ENCODE results near the gene CRISPLD2.
A peak's percentile ranks its signal among the peaks of the same experiment; 100 is the strongest.

CRISPLD2 gene, protein sequence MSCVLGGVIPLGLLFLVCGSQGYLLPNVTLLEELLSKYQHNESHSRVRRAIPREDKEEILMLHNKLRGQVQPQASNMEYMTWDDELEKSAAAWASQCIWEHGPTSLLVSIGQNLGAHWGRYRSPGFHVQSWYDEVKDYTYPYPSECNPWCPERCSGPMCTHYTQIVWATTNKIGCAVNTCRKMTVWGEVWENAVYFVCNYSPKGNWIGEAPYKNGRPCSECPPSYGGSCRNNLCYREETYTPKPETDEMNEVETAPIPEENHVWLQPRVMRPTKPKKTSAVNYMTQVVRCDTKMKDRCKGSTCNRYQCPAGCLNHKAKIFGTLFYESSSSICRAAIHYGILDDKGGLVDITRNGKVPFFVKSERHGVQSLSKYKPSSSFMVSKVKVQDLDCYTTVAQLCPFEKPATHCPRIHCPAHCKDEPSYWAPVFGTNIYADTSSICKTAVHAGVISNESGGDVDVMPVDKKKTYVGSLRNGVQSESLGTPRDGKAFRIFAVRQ

DNA sequence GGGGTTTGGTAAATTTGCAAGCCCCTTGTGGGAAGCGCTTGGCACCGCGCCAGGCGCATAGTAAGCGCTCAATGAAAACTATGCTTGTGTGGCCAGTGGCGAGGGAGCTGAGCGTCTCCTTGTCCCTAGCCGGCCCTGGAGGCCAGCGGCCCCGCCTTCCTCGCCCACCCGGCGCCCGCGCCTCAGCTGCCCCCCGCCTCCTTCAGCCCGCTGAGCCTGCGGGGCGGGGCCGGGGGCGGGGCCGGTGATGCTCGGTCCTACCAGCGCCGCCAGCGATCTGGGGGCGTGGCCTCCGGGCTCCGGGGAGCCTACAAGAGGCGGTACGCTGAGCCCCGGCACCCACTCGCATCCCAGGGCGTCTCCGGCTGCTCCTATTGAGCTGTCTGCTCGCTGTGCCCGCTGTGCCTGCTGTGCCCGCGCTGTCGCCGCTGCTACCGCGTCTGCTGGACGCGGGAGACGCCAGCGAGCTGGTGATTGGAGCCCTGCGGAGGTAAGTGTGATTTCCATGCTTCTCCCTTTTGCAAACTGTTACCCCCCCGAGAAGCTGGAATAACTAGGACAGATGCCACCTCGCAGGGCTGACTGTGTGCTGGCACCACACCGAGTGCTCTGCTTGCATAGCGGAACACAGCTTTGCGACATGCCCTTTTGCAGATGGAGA lies at the start of gene CRISPLD2:
TSS of gene CRISPLD2 (plus strand) at position 342 of the 661 bp plus-strand sequence. CDS start 18,511 bp downstream, outside the sequence.
- Histone ChIP-seq H3K27ac (peak within 1 kb of the TSS in 13 of 21 experiments; percentile 21 to 84 (median 70)), H3K4me3 (peak within 1 kb of the TSS; percentile 33 to 53 (median 42))

DNA sequence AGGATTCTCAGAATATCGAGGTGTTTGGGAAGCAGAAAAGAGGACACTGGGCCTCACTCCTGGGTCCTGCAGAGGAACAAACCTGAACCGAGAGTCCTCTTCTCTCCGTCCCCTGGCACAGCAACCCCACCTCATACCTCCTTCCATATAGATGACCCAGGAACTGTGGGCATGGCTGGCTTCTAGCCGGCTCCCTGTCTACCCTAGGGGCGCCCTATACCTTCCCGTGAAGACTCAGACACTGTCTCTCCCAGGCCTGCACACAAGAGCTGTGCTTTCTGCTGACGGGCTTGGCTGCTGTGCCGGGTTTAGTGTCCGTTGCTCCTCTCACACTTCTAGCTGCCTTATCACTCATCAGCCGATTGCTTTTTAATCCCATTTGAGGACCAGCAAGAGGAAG lies 46.5 kb upstream of the CRISPLD2 start:
- Histone ChIP-seq H3K4me3 (no peak overlapping the region), H3K27ac (no peak overlapping the region)

DNA sequence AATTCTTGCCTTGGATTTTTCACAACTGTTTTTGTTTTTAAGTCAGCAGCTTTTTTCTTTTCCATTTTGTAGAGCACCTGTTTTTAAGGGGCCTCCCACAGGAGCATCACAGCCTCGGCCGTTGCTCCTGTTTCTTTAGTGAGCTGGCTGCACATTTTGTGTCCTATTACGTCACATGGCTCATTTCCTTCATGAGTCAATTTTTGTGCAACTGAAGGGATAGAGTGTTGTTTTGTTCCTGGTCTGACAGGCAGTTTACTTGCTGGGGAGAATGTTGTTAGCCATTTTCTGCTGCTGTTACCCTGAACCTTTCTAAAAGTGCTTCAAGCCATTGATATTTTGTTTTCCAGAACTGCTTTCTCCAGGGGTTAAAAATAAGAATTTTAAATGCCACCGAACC lies 45.0 kb upstream of the CRISPLD2 start:
- H3K27ac ChIP-seq, result no peak overlapping the region
- no peak overlapping the region for H3K4me3 ChIP-seq

DNA sequence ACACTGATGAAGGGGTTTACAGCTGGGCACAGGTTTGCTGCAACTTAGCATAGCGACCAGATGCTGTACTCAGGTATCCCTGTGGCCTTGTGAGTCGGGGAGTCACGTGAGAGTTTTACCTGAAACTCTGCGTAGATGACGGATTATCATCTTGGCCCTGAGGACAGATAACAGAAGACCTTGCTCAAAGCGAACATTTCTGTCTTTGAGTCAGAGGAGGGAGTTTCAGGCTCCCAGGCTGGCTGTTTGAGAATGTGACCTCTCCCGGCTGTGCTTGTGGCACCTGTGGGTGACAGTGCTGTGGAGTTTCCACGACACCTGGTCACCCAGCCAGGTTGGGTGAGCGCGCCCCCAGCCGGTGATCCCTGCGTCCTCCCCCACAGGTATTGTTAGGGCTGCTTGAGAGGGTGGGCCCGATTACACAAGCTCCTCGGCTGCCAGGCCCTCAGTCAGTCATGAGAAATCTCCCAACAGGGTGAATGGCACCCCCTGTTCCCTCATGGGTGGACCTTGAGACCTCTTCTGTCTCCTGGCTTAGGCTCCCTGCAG lies 44.4 kb upstream of the CRISPLD2 start:
- H3K27ac ChIP-seq, result peak overlapping the region in 2 of 21 experiments; percentile 32 to 37
- no peak overlapping the region for H3K4me3 ChIP-seq

DNA sequence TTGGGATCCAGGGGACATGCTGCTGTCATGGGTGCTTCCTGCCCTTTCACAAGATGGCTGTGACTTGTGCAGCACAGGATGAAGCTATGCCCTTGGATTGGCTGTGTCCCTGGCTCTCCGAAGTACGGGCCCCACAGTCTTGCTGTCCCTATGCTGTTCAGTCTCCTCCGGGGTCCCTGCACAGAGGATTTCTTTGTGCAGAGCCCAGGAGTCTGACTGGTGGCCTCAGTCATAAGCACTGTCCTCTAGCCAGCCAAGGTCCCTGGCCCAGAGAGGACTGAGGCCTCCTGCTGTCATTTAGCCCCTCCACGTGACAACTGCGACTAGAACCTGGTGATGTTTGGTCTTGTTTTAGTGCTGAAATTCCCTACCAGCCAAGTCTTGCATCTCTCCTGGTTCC lies 42.4 kb upstream of the CRISPLD2 start:
- H3K27ac ChIP-seq, result no peak overlapping the region
- no peak overlapping the region for H3K4me3 ChIP-seq

DNA sequence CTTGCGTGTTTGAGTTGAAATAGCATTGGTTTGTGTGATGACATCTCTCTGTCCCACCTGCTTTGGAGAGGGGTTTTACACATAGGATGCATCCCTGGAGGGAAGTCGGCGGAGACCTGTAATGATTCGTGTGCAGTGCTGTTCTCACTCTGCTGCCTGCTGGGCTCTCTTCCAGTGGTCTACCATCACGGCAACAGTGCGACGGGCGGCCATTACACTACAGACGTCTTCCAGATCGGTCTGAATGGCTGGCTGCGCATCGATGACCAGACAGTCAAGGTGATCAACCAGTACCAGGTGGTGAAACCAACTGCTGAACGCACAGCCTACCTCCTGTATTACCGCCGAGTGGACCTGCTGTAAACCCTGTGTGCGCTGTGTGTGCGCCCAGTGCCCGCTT lies 41.1 kb upstream of the CRISPLD2 start:
- H3K27ac ChIP-seq, result no peak overlapping the region

DNA sequence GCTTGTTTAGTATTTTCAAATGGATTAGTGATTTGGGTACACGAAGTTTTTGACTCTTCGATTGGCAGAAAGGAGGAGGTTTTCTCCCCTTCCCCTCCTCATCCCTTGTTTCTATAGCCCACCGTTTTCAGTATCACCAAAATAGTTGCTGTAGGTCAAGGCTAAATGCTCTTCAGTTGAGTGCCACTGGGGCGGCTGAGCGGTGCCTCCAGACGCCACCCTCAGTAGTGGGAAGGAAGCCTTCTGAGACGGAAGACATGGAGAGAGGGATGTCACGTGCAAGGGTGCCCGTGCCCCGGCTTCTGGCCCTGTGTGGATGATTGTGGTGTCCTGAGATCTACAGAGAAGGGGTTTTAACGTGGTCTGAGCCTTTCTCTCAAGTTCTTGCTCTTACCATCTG lies 39.7 kb upstream of the CRISPLD2 start:
- H3K27ac ChIP-seq, result no peak overlapping the region
- no peak overlapping the region for H3K4me3 ChIP-seq

More for the DNA sequence above, 41.1 kb upstream of the CRISPLD2 start:
- H3K4me3 ChIP-seq, result no peak overlapping the region

DNA sequence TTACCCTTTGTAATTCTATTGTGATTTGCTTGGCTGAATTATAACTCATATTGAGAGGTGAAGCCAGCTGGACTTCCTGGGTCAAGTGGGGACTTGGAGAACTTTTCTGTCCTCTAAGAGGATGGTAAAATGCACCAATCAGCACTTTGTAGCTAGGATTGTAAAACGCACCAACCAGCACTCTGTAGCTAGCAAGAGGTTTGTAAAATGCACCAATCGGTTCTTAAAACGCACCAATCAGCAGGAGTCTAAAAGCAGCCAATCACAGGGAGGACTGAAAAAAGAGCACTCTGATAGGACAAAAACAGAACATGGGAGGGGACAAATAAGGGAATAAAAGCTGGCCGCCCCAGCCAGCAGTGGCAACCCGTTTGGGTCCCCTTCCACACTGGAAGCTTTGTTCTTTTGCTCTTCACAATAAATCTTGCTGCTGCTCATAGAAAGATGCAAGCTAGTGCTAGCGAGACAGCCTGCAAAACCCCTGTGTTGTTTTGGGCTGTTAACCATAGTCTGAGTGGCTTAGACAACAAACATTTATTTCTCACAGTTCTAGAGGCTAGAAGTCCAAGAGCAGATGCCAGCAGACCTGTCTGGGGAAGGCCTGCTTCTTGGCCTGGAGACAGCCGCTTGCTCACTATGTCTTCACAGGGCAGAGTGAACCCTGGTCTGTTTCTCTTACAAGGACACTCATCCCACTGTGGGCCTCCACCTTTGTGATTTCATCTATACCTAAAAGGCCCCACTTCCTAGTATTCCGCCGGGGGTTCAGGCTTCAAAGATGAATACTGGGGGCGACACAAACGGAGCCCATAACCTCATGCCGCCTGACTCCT lies 39.0 kb upstream of the CRISPLD2 start:
- no peak overlapping the region for H3K27ac ChIP-seq
- no peak overlapping the region for H3K4me3 ChIP-seq

DNA sequence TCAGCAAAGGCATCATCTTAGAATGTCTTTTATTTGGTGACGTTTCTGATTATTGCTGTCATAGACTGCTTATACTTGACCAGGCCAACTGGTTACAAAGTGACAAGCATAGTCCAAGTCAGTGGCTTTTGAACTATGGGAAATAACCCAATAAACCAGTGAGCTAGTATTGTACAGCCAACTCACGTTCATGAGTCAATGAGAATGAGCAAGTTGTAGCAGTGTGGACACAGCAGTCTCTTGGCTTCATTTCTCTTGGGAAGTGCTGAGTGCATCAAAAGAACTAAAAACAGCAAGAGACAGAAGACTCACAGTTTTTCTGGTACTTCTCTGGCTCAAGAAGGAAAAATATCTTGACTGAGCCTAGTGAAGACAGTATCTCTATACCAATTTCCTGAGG lies 36.9 kb upstream of the CRISPLD2 start:
- no peak overlapping the region for H3K4me3 ChIP-seq
- H3K27ac ChIP-seq, result no peak overlapping the region

DNA sequence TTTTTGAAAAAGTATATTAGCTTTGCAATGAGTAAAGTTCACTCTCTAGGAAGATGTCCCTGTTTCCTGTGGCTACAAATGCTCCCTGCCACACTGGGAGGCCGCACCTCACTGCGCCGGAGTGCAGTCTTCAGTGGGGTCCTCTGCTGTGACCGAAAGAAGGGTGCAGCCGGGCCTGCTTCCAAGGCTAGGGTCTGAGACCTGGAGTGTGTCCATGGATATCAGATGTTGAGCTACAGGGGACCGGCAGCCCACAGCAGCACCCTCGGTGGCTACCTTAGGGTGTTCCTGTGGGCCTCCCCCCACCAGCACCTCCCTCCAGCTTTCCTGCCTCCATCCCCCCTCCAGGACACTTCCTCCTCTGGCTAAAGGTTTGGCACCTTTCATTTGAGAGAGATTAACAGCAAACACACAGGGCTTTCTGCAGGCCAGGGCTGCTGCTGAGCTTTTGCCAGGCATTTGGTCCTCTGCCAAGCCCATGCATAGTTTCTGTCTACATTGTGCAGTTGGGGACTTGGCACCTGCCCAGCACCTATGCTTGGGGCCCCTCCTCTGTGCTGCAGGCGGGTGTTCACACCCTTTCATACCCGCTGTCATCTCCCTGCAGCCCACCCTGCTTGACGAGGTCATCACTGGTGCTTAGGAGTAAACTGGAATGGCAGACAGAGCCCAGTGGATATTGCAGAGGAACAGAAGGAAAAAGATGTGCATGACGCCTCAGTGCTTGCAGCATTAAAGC lies 33.8 kb upstream of the CRISPLD2 start:
- H3K27ac ChIP-seq, result no peak overlapping the region
- no peak overlapping the region for H3K4me3 ChIP-seq

DNA sequence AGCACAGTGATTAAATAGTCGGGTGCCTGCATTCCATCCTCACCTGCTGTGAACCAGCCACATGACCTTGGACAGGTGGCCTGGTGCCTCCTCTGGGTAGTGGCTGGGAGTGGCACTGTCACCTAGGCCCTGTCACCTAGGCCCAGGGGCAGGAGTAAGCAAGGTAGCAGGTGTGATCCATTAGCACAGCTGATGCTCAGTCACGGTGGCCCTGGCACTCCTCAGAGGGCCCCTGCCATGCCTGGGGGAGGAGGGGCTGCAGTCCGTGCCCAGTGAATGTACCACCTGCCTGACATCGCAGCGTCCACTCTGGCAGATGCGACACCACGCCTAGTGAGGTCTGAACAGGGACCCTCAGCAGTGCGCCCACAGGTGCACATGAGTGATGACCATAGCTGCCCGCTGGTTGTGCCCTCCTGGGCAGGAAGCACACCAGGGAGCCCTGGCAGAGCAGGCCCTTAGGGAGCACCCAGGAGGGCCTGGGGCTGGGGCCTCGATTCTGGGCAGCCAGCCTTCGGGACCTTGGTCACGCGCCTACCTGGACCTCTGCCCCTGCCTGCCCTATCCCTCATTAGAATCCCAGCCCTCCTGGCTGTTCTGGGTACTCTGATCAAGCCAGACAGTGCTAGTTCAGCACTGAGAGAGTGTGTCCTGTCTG lies 33.1 kb upstream of the CRISPLD2 start:
- H3K27ac ChIP-seq, result peak overlapping the region in 3 of 21 experiments; percentile 24 to 72 (median 72)
- no peak overlapping the region for H3K4me3 ChIP-seq

DNA sequence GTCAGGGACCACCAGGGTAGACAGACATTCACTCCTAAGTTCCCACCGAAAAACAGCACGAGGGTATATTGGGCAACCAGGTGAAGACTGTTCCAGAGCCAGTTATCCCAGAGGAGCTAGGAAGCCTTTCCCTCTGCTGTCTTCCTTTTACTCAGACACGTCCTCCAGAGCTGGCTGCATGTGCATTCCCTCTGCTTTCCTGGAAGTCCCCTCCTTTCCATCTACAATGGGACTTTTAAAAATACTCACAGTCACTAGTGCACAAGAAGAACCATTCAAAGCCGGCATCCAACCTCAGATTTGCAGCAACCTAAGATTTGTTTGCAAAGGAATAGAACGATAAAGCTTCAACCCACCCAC lies 32.5 kb upstream of the CRISPLD2 start:
- H3K4me3 ChIP-seq, result no peak overlapping the region
- peak overlapping the region in 3 of 21 experiments; percentile 24 to 72 (median 72) for H3K27ac ChIP-seq

DNA sequence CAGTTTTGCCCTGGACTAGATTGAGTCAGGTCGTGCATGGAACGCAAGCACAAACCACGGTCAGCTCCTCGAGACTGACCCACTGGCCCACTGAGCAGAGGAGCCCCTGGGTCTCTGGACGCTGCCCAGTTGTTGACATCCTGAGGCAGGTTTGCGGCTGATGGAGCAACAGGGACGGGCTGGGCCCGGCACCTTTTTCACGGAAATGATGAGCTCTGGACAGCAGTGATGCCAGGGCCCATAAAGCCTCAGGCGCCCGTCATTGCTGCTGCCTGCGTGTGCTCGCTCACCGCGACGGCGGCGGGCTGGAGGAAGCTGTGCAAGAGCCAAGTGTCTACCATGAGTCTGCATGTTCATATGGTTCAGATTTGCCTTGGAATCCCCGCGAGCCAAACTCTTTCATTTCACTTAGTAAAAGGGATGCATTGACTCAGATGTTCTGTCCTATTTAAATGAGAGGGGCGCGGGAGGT lies 30.8 kb upstream of the CRISPLD2 start:
- Histone ChIP-seq H3K27ac (peak overlapping the region in 10 of 21 experiments; percentile 10 to 72 (median 38)), H3K4me3 (no peak overlapping the region)

DNA sequence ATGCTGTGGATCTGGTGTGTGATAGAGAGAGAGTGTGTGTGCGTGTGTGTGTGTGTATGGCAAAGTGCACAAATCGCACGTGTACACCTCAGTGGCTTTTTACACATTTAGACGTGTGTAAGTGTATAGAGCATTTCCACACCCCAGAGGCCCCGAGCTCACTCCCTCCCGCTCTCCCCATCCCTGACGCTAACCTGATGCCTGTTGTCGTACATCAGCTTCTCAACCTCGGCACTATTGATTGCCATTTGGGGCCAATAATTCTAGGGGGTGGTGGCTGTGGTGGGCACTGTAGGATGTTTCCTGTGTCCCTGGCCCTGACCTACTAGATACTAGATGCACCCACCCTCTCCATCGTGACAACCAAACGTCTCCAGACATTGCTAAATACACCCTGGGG lies 30.4 kb upstream of the CRISPLD2 start:
- H3K27ac ChIP-seq, result peak overlapping the region in 9 of 21 experiments; percentile 5 to 72 (median 29)
- no peak overlapping the region for H3K4me3 ChIP-seq

DNA sequence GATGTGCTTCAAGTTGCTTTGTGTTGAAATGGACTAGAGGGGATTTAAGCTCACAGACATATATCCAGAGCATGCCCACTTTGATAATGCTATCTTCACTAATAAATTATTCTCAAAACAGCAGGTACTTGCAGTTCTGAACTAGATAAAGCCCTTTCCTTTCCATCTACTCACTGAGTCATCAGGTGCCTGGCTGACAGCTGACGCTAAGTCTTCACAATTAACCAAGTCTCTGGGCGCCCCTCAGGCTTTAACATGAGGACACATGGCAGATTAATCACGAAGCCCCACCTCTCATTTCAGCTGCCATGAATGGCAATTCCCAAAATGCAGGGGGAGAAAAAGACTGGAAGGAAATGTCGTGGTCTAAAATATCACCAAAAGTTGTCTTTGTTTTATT lies 29.5 kb upstream of the CRISPLD2 start:
- no peak overlapping the region for H3K4me3 ChIP-seq
- peak overlapping the region in 1 of 21 experiments; percentile 72 for H3K27ac ChIP-seq

DNA sequence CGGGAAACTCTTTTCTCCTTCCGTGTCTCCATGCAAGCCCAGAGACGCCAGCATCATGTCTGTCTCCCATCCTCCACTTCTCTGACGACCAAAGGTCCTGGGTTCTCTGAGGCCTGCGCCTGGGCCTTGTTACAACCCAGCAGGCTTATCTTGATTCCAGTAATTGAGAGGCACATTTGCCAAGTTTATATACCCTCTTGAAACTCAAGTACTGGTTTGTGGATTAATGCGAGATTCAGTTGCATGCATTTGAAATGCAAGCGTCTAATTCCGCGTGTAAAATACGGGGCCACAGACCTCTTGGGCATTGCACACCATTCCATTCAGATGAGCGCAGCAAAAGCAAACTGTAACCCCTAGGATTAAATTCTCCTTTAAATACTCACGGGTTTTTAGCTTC lies 28.7 kb upstream of the CRISPLD2 start:
- no peak overlapping the region for H3K27ac ChIP-seq

DNA sequence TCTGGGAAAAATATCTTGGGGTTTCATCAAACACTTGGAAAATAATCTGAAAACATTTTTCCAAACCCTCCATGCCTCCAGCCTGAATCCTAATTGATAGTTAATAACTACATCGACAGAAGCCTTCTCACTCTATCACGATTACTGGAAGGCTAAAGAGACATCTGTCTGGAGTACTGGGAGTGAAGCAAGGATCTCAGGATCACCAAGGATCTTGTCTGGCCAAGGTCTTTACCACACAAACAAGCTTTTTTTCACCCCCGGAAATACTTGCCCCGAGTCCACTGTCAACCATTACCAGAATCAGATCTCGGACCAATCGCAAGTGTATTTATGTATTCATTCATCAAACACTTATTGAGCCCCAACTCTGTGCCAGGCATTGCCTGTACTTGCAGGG lies 28.3 kb upstream of the CRISPLD2 start:
- Histone ChIP-seq H3K4me3 (no peak overlapping the region), H3K27ac (peak overlapping the region in 1 of 21 experiments; percentile 17)

More for the DNA sequence above, 28.7 kb upstream of the CRISPLD2 start:
- H3K4me3 ChIP-seq, result no peak overlapping the region

DNA sequence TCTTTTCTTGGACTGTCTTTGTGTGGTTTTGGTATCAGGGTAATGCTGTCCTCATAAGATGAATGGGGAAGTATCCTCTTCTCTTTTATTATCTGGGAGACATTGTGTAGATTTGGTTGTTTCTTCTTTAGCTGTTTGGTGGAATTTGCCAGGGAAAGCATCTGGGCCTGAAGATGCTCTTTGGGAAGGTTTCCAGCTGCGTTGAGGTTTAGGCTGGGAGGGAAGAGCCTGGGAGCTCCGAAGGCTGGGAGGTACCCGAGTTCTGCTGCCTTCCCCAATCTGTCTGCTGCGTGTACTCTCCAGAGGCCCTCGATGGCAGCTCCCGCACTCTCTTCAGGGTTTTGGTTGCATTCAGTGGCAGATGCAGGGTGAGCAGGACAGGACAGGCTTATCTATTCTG lies 25.6 kb upstream of the CRISPLD2 start:
- H3K27ac ChIP-seq, result peak overlapping the region in 3 of 21 experiments; percentile 55 to 81 (median 59)
- H3K4me3 ChIP-seq, result no peak overlapping the region

Measured in skin epidermis (tissue), 12 donors.